GM19099 (cell line): ENCODE results near the gene AK2.

Source experiments
- POLR2A ChIP-seq: IDR thresholded peaks from 3 replicates; pipeline ENCODE4 v1.6.1; 2011; ENCODE audit warnings: low read depth; ENCODE audit not compliant: insufficient read length; ENCODE audit errors: extremely low read depth

The AK2 gene

GRCh38 chr1:33060579-33061083 lies 23.9 kb upstream of the AK2 start:
- TF ChIP-seq POLR2A, result no peak

- no peak for TF ChIP-seq POLR2A
Measured at GRCh38 chr1:33057095-33057494, 20.4 kb upstream of the AK2 start.

GRCh38 chr1:33056426-33056825 lies 19.7 kb upstream of the AK2 start:
- TF ChIP-seq POLR2A, result no peak

- no peak for TF ChIP-seq POLR2A
Measured at GRCh38 chr1:33055210-33056008, 18.7 kb upstream of the AK2 start.

GRCh38 chr1:33050221-33051076 lies 13.8 kb upstream of the AK2 start:
- no peak for TF ChIP-seq POLR2A

GRCh38 chr1:33049371-33049770 lies 12.7 kb upstream of the AK2 start:
- TF ChIP-seq POLR2A, result no peak

- TF ChIP-seq POLR2A, result no peak
Measured at GRCh38 chr1:33048426-33048825, 11.7 kb upstream of the AK2 start.

- no peak for TF ChIP-seq POLR2A
Measured at GRCh38 chr1:33047839-33048305, 11.2 kb upstream of the AK2 start.

GRCh38 chr1:33047290-33047689 lies 10.6 kb upstream of the AK2 start:
- no peak for TF ChIP-seq POLR2A

- TF ChIP-seq POLR2A, result no peak
Measured at GRCh38 chr1:33045814-33046213, 9.1 kb upstream of the AK2 start.

- TF ChIP-seq POLR2A, result no peak
Measured at GRCh38 chr1:33045246-33045645, 8.6 kb upstream of the AK2 start.

- TF ChIP-seq POLR2A, result no peak
Measured at GRCh38 chr1:33043267-33044092, 6.8 kb upstream of the AK2 start.

- no peak for TF ChIP-seq POLR2A
Measured at GRCh38 chr1:33042831-33043230, 6.1 kb upstream of the AK2 start.

- TF ChIP-seq POLR2A, result no peak
Measured at GRCh38 chr1:33041026-33041425, 4.3 kb upstream of the AK2 start.

- TF ChIP-seq POLR2A, result no peak
Measured at GRCh38 chr1:33039840-33040239, 3.2 kb upstream of the AK2 start.
